ENCODE results near the gene VIPR2.
A peak's percentile ranks its signal among the peaks of the same experiment; 100 is the strongest.

VIPR2 gene

GRCh38 chr7:159032753-159033472, 111.8 kb downstream of the VIPR2 start:
- H3K4me3 ChIP-seq (replicated peaks; ENCODE audit: low read depth, low read length): no peak overlapping the region
- TF ChIP-seq CTCF (IDR thresholded peaks at IDR 0.05; ENCODE audit: low read length, missing control alignments): no peak
- DNase-seq (ENCODE audit: low read depth): no peak

- no peak for DNase-seq (ENCODE audit: low read depth)
- TF ChIP-seq CTCF (IDR thresholded peaks at IDR 0.05; ENCODE audit: low read length, missing control alignments): no peak
- H3K4me3 ChIP-seq (replicated peaks; ENCODE audit: low read depth, low read length): no peak overlapping the region
Observed at GRCh38 chr7:159032322-159032721, 112.3 kb downstream of the VIPR2 start.

- no peak for DNase-seq (ENCODE audit: low read depth)
- no peak overlapping the region for H3K4me3 ChIP-seq (replicated peaks; ENCODE audit: low read depth, low read length)
- TF ChIP-seq CTCF (IDR thresholded peaks at IDR 0.05; ENCODE audit: low read length, missing control alignments): no peak
Observed at GRCh38 chr7:159031750-159032149, 112.9 kb downstream of the VIPR2 start.

GRCh38 chr7:159031135-159031701, 113.4 kb downstream of the VIPR2 start:
- peak overlapping the region; percentile 48 for H3K4me3 ChIP-seq (replicated peaks; ENCODE audit: low read depth, low read length)
- DNase-seq (ENCODE audit: low read depth): no peak
- no peak for TF ChIP-seq CTCF (IDR thresholded peaks at IDR 0.05; ENCODE audit: low read length, missing control alignments)

- H3K4me3 ChIP-seq (replicated peaks; ENCODE audit: low read depth, low read length): peak overlapping the region; percentile 48
- TF ChIP-seq CTCF (IDR thresholded peaks at IDR 0.05; ENCODE audit: low read length, missing control alignments): peak; percentile 12
- peak; percentile 15 for DNase-seq (ENCODE audit: low read depth)
Observed at GRCh38 chr7:159030490-159031134, 114.1 kb downstream of the VIPR2 start.

GRCh38 chr7:159028508-159029401, 115.9 kb downstream of the VIPR2 start:
- H3K4me3 ChIP-seq (replicated peaks; ENCODE audit: low read depth, low read length): no peak overlapping the region
- TF ChIP-seq CTCF (IDR thresholded peaks at IDR 0.05; ENCODE audit: low read length, missing control alignments): no peak
- DNase-seq (ENCODE audit: low read depth): no peak

Measured in fibroblast of pulmonary artery (primary cell).